ENCODE measurements around the gene FRAS1. TPM values are rescaled to one million over a fixed set of nuclear protein-coding genes. Genes with fewer than 3 reads are reported as not detected.

The FRAS1 gene
- total and polyA plus RNA-seq, 2 of the 8 experiments (the other 6 are each of a cell fraction or from before 2014, with no cell fraction given) = 38.5 to 109 TPM

DNA sequence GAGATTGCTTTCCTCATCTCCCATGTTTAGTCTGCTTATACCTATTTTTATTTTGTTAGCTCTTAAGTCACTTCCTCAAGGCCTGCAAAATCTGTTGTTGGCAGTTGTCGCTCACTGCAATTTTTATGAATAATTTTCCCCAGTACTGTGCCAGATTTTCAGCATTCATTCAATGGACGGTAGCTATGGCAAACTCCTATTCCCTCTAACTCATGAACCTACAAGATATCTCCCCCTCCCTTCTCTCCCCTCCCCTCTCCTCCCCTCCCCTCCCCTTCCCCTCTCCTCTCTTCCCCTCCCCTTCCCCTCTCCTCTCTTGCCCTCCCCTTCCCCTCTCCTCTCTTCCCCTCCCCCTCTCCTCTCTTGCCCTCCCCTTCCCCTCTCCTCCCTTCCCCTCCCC lies 160.4 kb downstream of the FRAS1 start:
- Histone ChIP-seq H3K9me3 (ENCODE audit: insufficient read depth in 2 of 2, low read depth in 1 of 2, low read length in 1 of 2) (no peaks in the 10 kb centered on the region), H2BK120ac (replicated peaks; ENCODE audit: low read depth, low read length) (no peak overlapping the region), H2BK15ac (ENCODE audit: low read length) (no peak overlapping the region; the same call in 1 of the 2 replicates), H2BK5ac (ENCODE audit: low read depth, low read length) (no peak overlapping the region), H4K91ac (replicated peaks; ENCODE audit: insufficient read length, low read length) (no peak overlapping the region), H3K36me3 (ENCODE audit: control insufficient read depth in 2 of 4, insufficient read depth in 4 of 4, low read length in 3 of 4) (no peaks in the 10 kb centered on the region; a peak in 1 of 8 replicates), H2AK5ac (ENCODE audit: low read depth, low read length) (no peak overlapping the region), H3K9ac (replicated peaks in 1 of 4; ENCODE audit: extremely low read depth in 1 of 4, low read depth in 3 of 4, low read length in 3 of 4) (no peak overlapping the region), H3K27ac (ENCODE audit: low read depth, low read length) (no peak overlapping the region), H4K20me1 (replicated peaks in 1 of 2; ENCODE audit: control insufficient read depth in 1 of 2, insufficient read depth in 2 of 2, low read length in 2 of 2) (peaks cover 2 to 5% of the 10 kb centered on the region in 2 experiments), H3K23ac (ENCODE audit: insufficient read length) (no peak overlapping the region), H2BK20ac (ENCODE audit: low read length) (no peak overlapping the region), H2BK12ac (ENCODE audit: low read depth, low read length) (no peak overlapping the region), H3K4ac (replicated peaks; ENCODE audit: insufficient read length, low read depth, low read length) (no peak overlapping the region), H3K56ac (replicated peaks; ENCODE audit: insufficient read length, low read depth, low read length) (no peak overlapping the region), H3K4me3 (ENCODE audit: extremely low read depth in 1 of 4, insufficient read depth in 2 of 4, low read depth in 3 of 4, low read length in 4 of 4) (no peak overlapping the region), H3K4me1 (replicated peaks in 1 of 4; ENCODE audit: control insufficient read depth in 3 of 4, insufficient read depth in 4 of 4, low read length in 3 of 4) (peaks cover 4 to 15% (median 10%) of the 10 kb centered on the region in 4 experiments; a peak in 6 of 7 replicates), H4K5ac (ENCODE audit: insufficient read length, low read depth, low read length) (no peak overlapping the region), H2AFZ (ENCODE audit: low read length) (no peak overlapping the region), H3K18ac (ENCODE audit: extremely low read depth, low read length) (no peak overlapping the region), H3K4me2 (ENCODE audit: insufficient read depth in 1 of 2, low read depth in 2 of 2, low read length in 2 of 2) (no peak overlapping the region), H3K14ac (ENCODE audit: insufficient read length) (no peak overlapping the region), H4K8ac (ENCODE audit: extremely low read depth, insufficient read depth, low read length) (no peak overlapping the region), H3K79me1 (ENCODE audit: low read depth, low read length) (no peaks in the 10 kb centered on the region; the same call in 1 of the 2 replicates), H3K27me3 (replicated peaks in 1 of 4; ENCODE audit: control insufficient read depth in 3 of 4, extremely low read depth in 1 of 4, insufficient read depth in 3 of 4, low read length in 3 of 4) (no peaks in the 10 kb centered on the region), H3K23me2 (ENCODE audit: low read depth, low read length) (no peaks in the 10 kb centered on the region), H3K79me2 (ENCODE audit: control insufficient read depth in 1 of 2, insufficient read depth in 2 of 2, low read length in 2 of 2) (peaks cover 0 to 85% of the 10 kb centered on the region in 2 experiments; a peak in 3 of 4 replicates)
- WGBS, 2 experiments (ENCODE audit: extremely low coverage in 1 of 2, insufficient coverage in 1 of 2, insufficient read length in 1 of 2, insufficient replicate concordance in 2 of 2, low coverage in 1 of 2, low lambda C conversion rate in 2 of 2, missing lambda C conversion rate in 1 of 2) = 79% methylated on average over 2 of the region's 2 CpGs; no CpG with 5 or more reads in 1 of the 2 experiments
- ChIA-PET CTCF (ENCODE audit: partially characterized antibody) (no interaction called here), POLR2A (ENCODE audit: partially characterized antibody) (interaction anchor here (1.1 to 1.7 kb wide), 3 partner anchors 13 to 161 kb away, joined by 3 to 5 read pairs (median 3); partner anchors contain the start of gene FRAS1)
- FAIRE-seq = no peak
- no peak for DNase-seq (ENCODE audit: low read depth in 1 of 2, low spot score in 2 of 2)
- TF ChIP-seq CHD1 (IDR thresholded peaks at IDR 0.05; ENCODE audit: low read depth, low read length) (no peak), CREB1 (IDR thresholded peaks at IDR 0.05) (no peak), CBX8 (IDR thresholded peaks at IDR 0.05; ENCODE audit: borderline replicate concordance, low read depth, low read length) (no peak), CTCF (IDR thresholded peaks at IDR 0.05; ENCODE audit: control extremely low read depth in 1 of 3, insufficient read depth in 1 of 3, low read depth in 1 of 3, low read length in 3 of 3) (no peak), BCL11A (IDR thresholded peaks at IDR 0.05; ENCODE audit: low read depth in 2 of 2, low read length in 2 of 2) (no peak), ASH2L (IDR thresholded peaks at IDR 0.05; ENCODE audit: low read length) (no peak), RBBP5 (IDR thresholded peaks at IDR 0.05; ENCODE audit: borderline replicate concordance, low read depth, low read length) (no peak), TCF12 (IDR thresholded peaks at IDR 0.05; ENCODE audit: low read depth, low read length) (no peak), SP2 (IDR thresholded peaks at IDR 0.05; ENCODE audit: low read length) (no peak), RXRA (IDR thresholded peaks at IDR 0.05; ENCODE audit: insufficient read depth, low read depth, low read length) (no peak), CBX5 (IDR thresholded peaks at IDR 0.05; ENCODE audit: low read depth, low read length) (no peak)
- TF ChIP-seq, protein P1, sequence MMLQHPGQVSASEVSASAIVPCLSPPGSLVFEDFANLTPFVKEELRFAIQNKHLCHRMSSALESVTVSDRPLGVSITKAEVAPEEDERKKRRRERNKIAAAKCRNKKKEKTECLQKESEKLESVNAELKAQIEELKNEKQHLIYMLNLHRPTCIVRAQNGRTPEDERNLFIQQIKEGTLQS (IDR thresholded peaks at IDR 0.05; ENCODE audit: insufficient read depth, low read depth, low read length) = no peak

All from H1 (cell line).